ENCODE measurements around the gene MMP2.

GRCh38 chr16:55487048-55487803 is 8.2 kb downstream of the MMP2 start:
- TF ChIP-seq, protein P1, sequence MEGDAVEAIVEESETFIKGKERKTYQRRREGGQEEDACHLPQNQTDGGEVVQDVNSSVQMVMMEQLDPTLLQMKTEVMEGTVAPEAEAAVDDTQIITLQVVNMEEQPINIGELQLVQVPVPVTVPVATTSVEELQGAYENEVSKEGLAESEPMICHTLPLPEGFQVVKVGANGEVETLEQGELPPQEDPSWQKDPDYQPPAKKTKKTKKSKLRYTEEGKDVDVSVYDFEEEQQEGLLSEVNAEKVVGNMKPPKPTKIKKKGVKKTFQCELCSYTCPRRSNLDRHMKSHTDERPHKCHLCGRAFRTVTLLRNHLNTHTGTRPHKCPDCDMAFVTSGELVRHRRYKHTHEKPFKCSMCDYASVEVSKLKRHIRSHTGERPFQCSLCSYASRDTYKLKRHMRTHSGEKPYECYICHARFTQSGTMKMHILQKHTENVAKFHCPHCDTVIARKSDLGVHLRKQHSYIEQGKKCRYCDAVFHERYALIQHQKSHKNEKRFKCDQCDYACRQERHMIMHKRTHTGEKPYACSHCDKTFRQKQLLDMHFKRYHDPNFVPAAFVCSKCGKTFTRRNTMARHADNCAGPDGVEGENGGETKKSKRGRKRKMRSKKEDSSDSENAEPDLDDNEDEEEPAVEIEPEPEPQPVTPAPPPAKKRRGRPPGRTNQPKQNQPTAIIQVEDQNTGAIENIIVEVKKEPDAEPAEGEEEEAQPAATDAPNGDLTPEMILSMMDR (IDR thresholded peaks at IDR 0.05), result no peak
- TF ChIP-seq POLR2A (IDR thresholded peaks at IDR 0.05), result no peak
